Dermis blood vessel endothelial cell (primary cell): ENCODE results near the gene SPATA31A1. TPM values are rescaled to one million over a fixed set of nuclear protein-coding genes. Genes with fewer than 3 reads are reported as not detected.
"Not testable (repeated sequence)": the region's sequence is repeated elsewhere in the genome, so short reads cannot be mapped to it uniquely, and the experiment has no call there.

Experiments used
- DNase-seq: peaks from one replicate; pipeline ENCODE4 v3.0.0; 2010
- total RNA-seq: library from RNA; depleted of rRNA; stranded (reverse); fragments of >200 nt; gene quantifications from 2 replicates; pipeline ENCODE4 v1.2.3, GENCODE V29; 2014

SPATA31A1 gene
- total RNA-seq: not detected in 2 replicates

DNA sequence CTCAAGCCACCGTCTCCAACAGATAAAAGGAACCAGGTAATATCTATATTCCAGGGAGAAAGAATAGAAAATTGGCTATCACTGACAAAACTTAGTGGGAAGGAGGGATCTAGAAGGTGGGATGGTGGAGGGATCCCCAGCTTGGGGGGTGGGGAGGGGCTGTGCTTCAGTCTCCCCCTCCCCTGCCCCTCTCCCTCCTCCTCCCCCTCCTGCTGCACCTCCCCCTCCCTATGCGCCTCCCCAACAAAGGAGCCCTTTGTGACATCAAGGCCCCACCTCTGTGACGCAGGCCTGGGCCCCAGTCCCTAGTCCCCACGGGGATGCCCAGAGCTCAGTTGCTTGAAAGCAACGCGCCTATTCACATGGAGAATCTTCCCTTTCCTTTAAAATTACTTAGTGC is at the start of gene SPATA31A1:
Gene SPATA31A1 (plus strand): TSS at position 301 of the 400 bp plus-strand sequence. CDS start 62 bp downstream, at position 363.
- not testable (repeated sequence) for DNase-seq

DNA sequence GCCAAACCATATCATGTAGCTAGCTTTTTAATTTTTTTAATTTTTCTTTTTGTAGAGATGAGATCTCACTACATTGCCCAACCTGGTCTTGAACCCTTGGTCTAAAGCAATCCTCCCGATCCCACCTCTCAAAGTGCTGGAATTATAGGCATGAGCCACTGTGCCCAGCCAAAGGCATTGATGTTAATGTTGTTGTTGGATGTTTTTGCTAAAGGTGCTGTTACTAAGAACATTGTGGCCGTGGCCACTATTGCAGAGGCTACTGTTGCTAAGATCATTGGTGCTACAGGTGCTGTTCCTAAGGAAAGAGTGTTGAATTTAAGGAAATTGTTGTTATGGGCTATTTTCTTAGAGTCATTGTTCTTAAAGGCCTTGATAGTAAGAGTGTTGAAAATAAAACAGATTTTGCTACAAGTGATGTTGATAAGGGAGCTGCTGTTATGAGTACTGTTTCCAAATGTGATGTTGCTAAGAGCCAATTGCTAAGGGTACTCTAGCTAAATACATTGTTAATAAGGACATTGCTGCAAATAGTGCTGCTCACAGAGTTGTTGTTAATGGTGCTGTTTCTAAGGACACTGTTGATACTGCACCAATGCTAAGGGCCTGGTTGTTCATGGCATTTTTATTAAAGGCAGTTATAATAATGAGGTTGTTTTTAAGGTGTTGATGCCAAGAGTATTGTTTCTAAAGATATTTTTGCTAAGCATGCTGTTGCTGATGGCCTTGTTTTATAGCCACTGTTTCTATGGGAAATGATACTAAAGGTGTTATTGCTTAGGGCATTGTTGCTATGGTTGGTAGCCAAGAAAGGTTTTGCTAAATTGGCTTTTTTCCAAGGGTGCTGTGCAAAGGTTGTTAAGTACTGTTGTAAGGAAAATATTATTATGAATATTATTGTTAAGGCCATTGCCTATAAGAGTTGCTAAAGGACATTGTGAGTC is 52.1 kb downstream of the SPATA31A1 start:
- peak; percentile 49 for DNase-seq

DNA sequence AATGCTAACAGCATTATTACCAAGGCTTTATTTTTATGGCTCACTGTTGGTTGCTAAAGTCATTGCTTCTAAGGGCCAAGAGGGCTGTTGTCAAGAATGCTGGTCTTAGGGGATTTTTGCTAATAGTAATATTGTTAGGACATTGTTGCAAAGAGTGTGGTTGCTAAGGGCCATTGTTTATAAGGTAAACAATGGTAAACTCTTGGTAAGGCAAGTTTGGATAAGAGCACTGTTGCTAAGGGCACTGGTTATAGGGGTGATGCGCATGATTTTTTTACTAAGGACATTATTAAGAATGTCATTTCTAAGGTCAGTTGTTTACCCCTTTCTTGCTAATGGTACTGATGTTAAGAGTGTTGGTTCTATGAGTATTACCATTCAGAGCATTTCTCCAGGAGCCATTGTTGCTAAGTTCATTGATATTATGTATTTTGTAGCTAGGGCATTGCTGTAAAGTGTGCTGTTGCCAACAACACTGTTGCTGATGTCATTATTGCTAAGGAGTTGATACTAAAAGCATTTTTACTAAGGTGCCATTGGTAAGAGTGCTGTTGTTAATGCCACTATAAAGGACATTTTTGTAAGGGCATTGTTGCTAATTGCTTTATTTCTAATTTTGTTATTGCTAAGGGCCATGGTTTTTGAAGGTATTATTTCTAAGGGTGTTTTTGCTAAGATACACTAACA is 55.9 kb downstream of the SPATA31A1 start:
- not testable (repeated sequence) for DNase-seq

Other genes starting within 250 kb of the SPATA31A1 start
- 57.2 and 87.2 TPM in 2 replicates for gene CNTNAP3, start 67.5 kb upstream of the SPATA31A1 start, total RNA-seq